HCT116 (cell line): ENCODE results near the gene CNKSR3. TPM values are rescaled to one million over a fixed set of nuclear protein-coding genes. Genes with fewer than 3 reads are reported as not detected.

Experiments used
- ATAC-seq: fragments of 200-7000 bp; cut with Tn5 transposase; 2 replicates; pipeline ENCODE4 v1.9.1; 2020; ENCODE audit warnings: mild to moderate bottlenecking, moderate library complexity
- BruUV-seq: library from RNA; stranded (reverse); fragments of 400-500 nt; replicated peaks from 2 replicates; lab custom pipeline; 2021; lab: Mats Ljungman, UMichigan
- CTCF ChIA-PET: fragments of 300-600 bp; sonication (Branson Sonifier 250); formaldehyde crosslinking; loops from one replicate; lab custom pipeline; 2021; ENCODE audit warnings: antibody characterized with exemption; lab: Charles Lee
- POLR2A ChIA-PET: fragments of 300-600, 350-600 bp; sonication (Branson Sonifier 250); formaldehyde crosslinking; loops from one replicate; lab custom pipeline; 2021; ENCODE audit warnings: antibody characterized with exemption; lab: Charles Lee
- RAD21 ChIA-PET, 2 experiments: fragments of 300-600 bp; sonication (Branson Sonifier 250); formaldehyde crosslinking; loops; one replicate each; lab custom pipeline; 2023; ENCODE audit warnings: low total read pairs in 2 of 2; ENCODE audit not compliant: uncharacterized antibody in 2 of 2, unreplicated experiment in 2 of 2, low non-redundant PET in 1 of 2; lab: Charles Lee
- DNase-seq: peaks from one replicate; pipeline ENCODE4 v3.0.0-alpha.2; 2010; ENCODE audit warnings: low read depth, low spot score
- H2AFZ ChIP-seq: fragments of 200-600 bp; shearing (Covaris generic), sonication (generic); 2 replicates; pipeline ENCODE4 v1.6.1; 2017; ENCODE audit warnings: low read depth, mixed run types, mixed read lengths, antibody characterized with exemption, low read length; ENCODE audit not compliant: poor library complexity, severe bottlenecking
- H3K27ac ChIP-seq: 2 replicates; pipeline ENCODE4 v1.5.1; 2012; ENCODE audit warnings: low read depth, low read length
- H3K27me3 ChIP-seq: fragments of 200-600 bp; sonication (generic); 2 replicates; pipeline ENCODE4 v1.6.1; 2016; ENCODE audit warnings: mixed run types, low read length, mixed read lengths; ENCODE audit not compliant: insufficient read depth
- H3K36me3 ChIP-seq, 2 experiments: fragments of 200-500 bp in 1 of 2; fragments of 200-600 bp in 1 of 2; sonication (Bioruptor generic) in 1 of 2; sonication (generic) in 1 of 2; 2 replicates each; pipeline versions ENCODE4 v1.5.1 to v1.6.1; 2014 to 2016; ENCODE audit warnings: low read length in 2 of 2, inconsistent platforms in 1 of 2, mixed read lengths in 1 of 2, mixed run types in 1 of 2; ENCODE audit not compliant: insufficient read depth in 2 of 2, control insufficient read depth in 1 of 2
- H3K4me1 ChIP-seq, 2 experiments: fragments of 200-600 bp in 1 of 2; sonication (generic) in 1 of 2; 2 replicates each; pipeline versions ENCODE4 v1.5.1 to v1.6.1; 2012 to 2017; ENCODE audit warnings: low read length in 2 of 2, inconsistent platforms in 1 of 2, mild to moderate bottlenecking in 1 of 2, mixed read lengths in 1 of 2, mixed run types in 1 of 2, moderate library complexity in 1 of 2; ENCODE audit not compliant: insufficient read depth in 2 of 2, control insufficient read depth in 1 of 2
- H3K4me2 ChIP-seq: fragments of 200-600 bp; sonication (generic); 2 replicates; pipeline ENCODE4 v1.6.1; 2017; ENCODE audit warnings: mixed run types, low read length, mixed read lengths
- H3K4me3 ChIP-seq, 2 experiments: fragments of 200-600 bp in 1 of 2; sonication (generic) in 1 of 2; replicated peaks in 1 of 2; 2 replicates each; pipeline ENCODE4 v1.5.1; 2011 to 2016; ENCODE audit warnings: low read length in 2 of 2, control low read depth in 1 of 2, low read depth in 1 of 2, mild to moderate bottlenecking in 1 of 2, mixed read lengths in 1 of 2, mixed run types in 1 of 2
- H3K79me2 ChIP-seq: fragments of 200-600 bp; sonication (generic); 2 replicates; pipeline ENCODE4 v1.6.1; 2017; ENCODE audit warnings: mild to moderate bottlenecking, mixed run types, low read length, moderate library complexity, mixed read lengths; ENCODE audit not compliant: insufficient read depth
- H3K9ac ChIP-seq: fragments of 200-600 bp; sonication (generic); 2 replicates; pipeline ENCODE4 v1.6.1; 2016; ENCODE audit warnings: low read length, mixed read lengths
- H3K9me2 ChIP-seq: fragments of 200-600 bp; sonication (generic), shearing (Covaris generic); 2 replicates; pipeline ENCODE4 v1.6.1; 2017; ENCODE audit warnings: mixed run types, mild to moderate bottlenecking, moderate library complexity; ENCODE audit not compliant: insufficient read depth
- H3K9me3 ChIP-seq, 2 experiments: fragments of 200-500 bp in 1 of 2; fragments of 200-600 bp in 1 of 2; sonication (Bioruptor generic) in 1 of 2; sonication (generic) in 1 of 2; 2 replicates each; pipeline ENCODE4 v1.6.1; 2014 to 2017; ENCODE audit warnings: low read length in 2 of 2, mixed read lengths in 2 of 2, inconsistent platforms in 1 of 2, low read depth in 1 of 2, mild to moderate bottlenecking in 1 of 2, mixed run types in 1 of 2, moderate library complexity in 1 of 2; ENCODE audit not compliant: control insufficient read depth in 1 of 2, insufficient read depth in 1 of 2
- H4K20me1 ChIP-seq: fragments of 200-600 bp; sonication (generic), shearing (Covaris generic); 2 replicates; pipeline ENCODE4 v1.6.1; 2017; ENCODE audit warnings: mixed run types, mild to moderate bottlenecking, moderate library complexity; ENCODE audit not compliant: insufficient read depth
- ATF3 ChIP-seq: IDR thresholded peaks from 2 replicates; pipeline ENCODE4 v1.6.1; 2012
- CBX3 ChIP-seq: IDR thresholded peaks from 2 replicates; pipeline ENCODE4 v1.6.1; 2012; ENCODE audit warnings: low read depth
- CEBPB ChIP-seq: IDR thresholded peaks from 2 replicates; pipeline ENCODE4 v1.6.1; 2012; ENCODE audit warnings: low read depth
- EGR1 ChIP-seq: IDR thresholded peaks from 2 replicates; pipeline ENCODE4 v1.6.1; 2012; ENCODE audit warnings: low read depth
- EZH2phosphoT487 ChIP-seq: fragments of 200-600 bp; IDR thresholded peaks from 2 replicates; pipeline ENCODE4 v1.6.1; 2018; ENCODE audit warnings: antibody characterized with exemption, borderline replicate concordance
- FOSL1 ChIP-seq: IDR thresholded peaks from 2 replicates; pipeline ENCODE4 v1.6.1; 2012; ENCODE audit warnings: low read depth
- JUND ChIP-seq: IDR thresholded peaks from 2 replicates; pipeline ENCODE4 v1.6.1; 2012
- MAX ChIP-seq: IDR thresholded peaks from 2 replicates; pipeline ENCODE4 v1.6.1; 2012
- POLR2AphosphoS5 ChIP-seq: IDR thresholded peaks from 2 replicates; pipeline ENCODE4 v1.6.1; 2011; ENCODE audit warnings: mild to moderate bottlenecking, low read depth, low read length, moderate library complexity
- REST ChIP-seq: IDR thresholded peaks from 2 replicates; pipeline ENCODE4 v1.6.1; 2012; ENCODE audit warnings: low read depth
- SIN3A ChIP-seq: IDR thresholded peaks from 2 replicates; pipeline ENCODE4 v1.6.1; 2012; ENCODE audit warnings: low read depth
- SP1 ChIP-seq: IDR thresholded peaks from 2 replicates; pipeline ENCODE4 v1.6.1; 2012; ENCODE audit warnings: low read depth
- SRF ChIP-seq: IDR thresholded peaks from 2 replicates; pipeline ENCODE4 v1.6.1; 2012; ENCODE audit warnings: low read depth
- TCF7L2 ChIP-seq: IDR thresholded peaks from 2 replicates; pipeline ENCODE4 v1.7.0; 2011; ENCODE audit warnings: borderline replicate concordance, inconsistent platforms; ENCODE audit not compliant: insufficient read depth, insufficient read length; ENCODE audit errors: extremely low read depth
- YY1 ChIP-seq: IDR thresholded peaks from 2 replicates; pipeline ENCODE4 v1.6.1; 2011; ENCODE audit warnings: low read length, low read depth, moderate library complexity, mild to moderate bottlenecking; ENCODE audit not compliant: insufficient replicate concordance; ENCODE audit errors: extremely low read depth
- ZFX ChIP-seq: fragments of 450-650 bp; IDR thresholded peaks from 2 replicates; pipeline ENCODE4 v1.6.1; 2017
- ZNF274 ChIP-seq: fragments of 200-500 bp; sonication (Bioruptor generic); IDR thresholded peaks from 2 replicates; pipeline ENCODE4 v1.6.1; 2014; ENCODE audit warnings: mild to moderate bottlenecking, low read depth, low read length, inconsistent platforms
- intact Hi-C: fragments of 100-400 bp; cut with micrococcal nuclease; formaldehyde crosslinking; loops from 2 replicates; pipeline ENCODE4 v1.10.0; 2022
- total RNA-seq: library from RNA; stranded (reverse); gene quantifications from one replicate; pipeline ENCODE4 v1.2.1, GENCODE V29; 2021; ENCODE audit not compliant: unreplicated experiment

The CNKSR3 gene
- total RNA-seq, 1 experiment from 2014 or later = 15.4 TPM

GRCh38 chr6:154468760-154469159 lies 41.7 kb downstream of the CNKSR3 start:
- TF ChIP-seq SRF (no peak), FOSL1 (no peak), EGR1 (no peak), ATF3 (no peak), ZFX (no peak), YY1 (no peak)
- CTCF ChIA-PET = no interaction called here

GRCh38 chr6:154466971-154467679 lies 43.4 kb downstream of the CNKSR3 start:
- Histone ChIP-seq H3K27me3 (no peaks in the 10 kb centered on the region), H3K9ac (no peak overlapping the region), H3K4me1 (peaks cover 3 to 10% of the 10 kb centered on the region in 2 experiments; a peak in 3 of 4 replicates), H3K9me2 (no peaks in the 10 kb centered on the region), H3K79me2 (0 out of 2 replicates have a peak, but pooled peaks cover 8% of the 10 kb centered on the region), H3K36me3 (no peaks in the 10 kb centered on the region), H3K4me3 (no peak overlapping the region), H3K4me2 (no peak overlapping the region), H4K20me1 (no peaks in the 10 kb centered on the region), H3K9me3 (peaks cover 0 to 5% of the 10 kb centered on the region in 2 experiments; a peak in 1 of 4 replicates), H3K27ac (no peak overlapping the region), H2AFZ (no peak overlapping the region)
- RAD21 ChIA-PET = no interaction called here
- BruUV-seq = no TSS peak
- CTCF ChIA-PET = no interaction called here
- POLR2A ChIA-PET = no interaction called here
- DNase-seq (no peak), ATAC-seq (no peak)
- intact Hi-C loops = no loop called here
- TF ChIP-seq EZH2phosphoT487 (no peak), MAX (no peak), SP1 (no peak), EGR1 (no peak), REST (no peak), POLR2AphosphoS5 (no peak), SIN3A (no peak), ATF3 (no peak), TCF7L2 (no peak), CBX3 (no peak), CEBPB (no peak), JUND (no peak), ZNF274 (no peak)

More at GRCh38 chr6:154468760-154469159, 41.7 kb downstream of the CNKSR3 start:
- Histone ChIP-seq H3K27me3 (no peaks in the 10 kb centered on the region), H3K36me3 (no peaks in the 10 kb centered on the region), H3K27ac (no peak overlapping the region), H3K4me1 (peaks cover 3 to 10% of the 10 kb centered on the region in 2 experiments; a peak in 3 of 4 replicates), H3K9ac (no peak overlapping the region), H3K4me3 (no peak overlapping the region), H4K20me1 (no peaks in the 10 kb centered on the region), H2AFZ (no peak overlapping the region), H3K9me2 (no peaks in the 10 kb centered on the region), H3K4me2 (no peak overlapping the region), H3K9me3 (peaks cover 0 to 5% of the 10 kb centered on the region in 2 experiments; a peak in 1 of 4 replicates), H3K79me2 (0 out of 2 replicates have a peak, but pooled peaks cover 8% of the 10 kb centered on the region)
- ChIA-PET POLR2A (no interaction called here), RAD21 (no interaction called here)
- no TSS peak for BruUV-seq
- DNase-seq = no peak
- ATAC-seq = no peak
- intact Hi-C loops = no loop called here
